AG04449 (cell line): Measurements from ENCODE around the gene RTKN2.

Experiments
- CTCF ChIA-PET: fragments of 350-600 bp; formaldehyde crosslinking; extraction: SDS; loops from one replicate; lab custom pipeline; 2021; ENCODE audit warnings: antibody characterized with exemption; lab: Yijun Ruan, JAX
- POLR2A ChIA-PET: fragments of 400-600, 350-600 bp; formaldehyde crosslinking; extraction: SDS; loops from one replicate; lab custom pipeline; 2020; ENCODE audit warnings: antibody characterized with exemption, inconsistent platforms; lab: Yijun Ruan, JAX
- DNase-seq: peaks from one replicate; pipeline ENCODE4 v3.0.0-alpha.2; 2010; ENCODE audit warnings: low read depth, low spot score
- H3K4me3 ChIP-seq: 2 replicates; pipeline ENCODE4 v1.5.1; 2011; ENCODE audit warnings: low read depth, mild to moderate bottlenecking, control low read depth, low read length
- TF ChIP-seq, protein P1 (sequence below): IDR thresholded peaks from one replicate; pipeline ENCODE4 v1.5.1; 2011; ENCODE audit warnings: mild to moderate bottlenecking, moderate library complexity, low read length, control low read depth, inconsistent platforms; ENCODE audit not compliant: insufficient read depth; ENCODE audit errors: missing control alignments

Gene RTKN2

DNA sequence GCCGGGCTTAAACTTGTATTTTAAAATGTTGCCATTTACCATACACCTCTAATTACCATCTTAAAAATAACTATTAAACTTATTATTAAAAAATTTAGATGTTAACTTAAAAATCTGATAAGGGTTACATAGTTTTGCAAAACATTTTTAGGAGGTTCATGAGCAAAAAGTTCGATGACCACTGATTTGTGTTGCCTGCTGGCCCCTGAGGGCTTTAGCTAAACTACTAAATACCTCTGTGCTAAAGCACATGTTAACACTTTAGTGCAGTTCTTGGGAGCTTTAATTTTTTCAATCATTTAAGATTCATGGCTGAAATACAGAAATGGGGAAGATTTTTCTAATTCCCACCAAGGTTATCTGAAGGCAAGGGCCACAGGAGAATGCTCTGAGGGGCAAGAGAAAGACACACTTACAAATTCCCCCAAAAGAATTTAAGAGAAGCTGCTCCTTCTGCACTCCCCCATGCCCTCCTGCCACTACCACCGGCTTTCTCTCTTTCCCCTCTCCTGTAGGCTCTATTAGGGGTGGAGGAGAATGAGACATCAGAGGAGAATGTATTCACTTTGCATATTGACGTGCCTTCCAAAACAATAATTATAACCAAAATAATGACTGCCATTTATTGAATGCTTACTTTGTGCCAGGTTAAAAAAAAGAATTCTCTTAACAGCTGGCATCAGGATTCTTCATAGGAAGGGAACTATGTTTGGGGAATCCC, 106.2 kb downstream of the RTKN2 start:
- TF ChIP-seq, protein P1, sequence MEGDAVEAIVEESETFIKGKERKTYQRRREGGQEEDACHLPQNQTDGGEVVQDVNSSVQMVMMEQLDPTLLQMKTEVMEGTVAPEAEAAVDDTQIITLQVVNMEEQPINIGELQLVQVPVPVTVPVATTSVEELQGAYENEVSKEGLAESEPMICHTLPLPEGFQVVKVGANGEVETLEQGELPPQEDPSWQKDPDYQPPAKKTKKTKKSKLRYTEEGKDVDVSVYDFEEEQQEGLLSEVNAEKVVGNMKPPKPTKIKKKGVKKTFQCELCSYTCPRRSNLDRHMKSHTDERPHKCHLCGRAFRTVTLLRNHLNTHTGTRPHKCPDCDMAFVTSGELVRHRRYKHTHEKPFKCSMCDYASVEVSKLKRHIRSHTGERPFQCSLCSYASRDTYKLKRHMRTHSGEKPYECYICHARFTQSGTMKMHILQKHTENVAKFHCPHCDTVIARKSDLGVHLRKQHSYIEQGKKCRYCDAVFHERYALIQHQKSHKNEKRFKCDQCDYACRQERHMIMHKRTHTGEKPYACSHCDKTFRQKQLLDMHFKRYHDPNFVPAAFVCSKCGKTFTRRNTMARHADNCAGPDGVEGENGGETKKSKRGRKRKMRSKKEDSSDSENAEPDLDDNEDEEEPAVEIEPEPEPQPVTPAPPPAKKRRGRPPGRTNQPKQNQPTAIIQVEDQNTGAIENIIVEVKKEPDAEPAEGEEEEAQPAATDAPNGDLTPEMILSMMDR: no peak
- no peak for DNase-seq
- ChIA-PET CTCF (no interaction called here), POLR2A (no interaction called here)
- no peak overlapping the region for H3K4me3 ChIP-seq

DNA sequence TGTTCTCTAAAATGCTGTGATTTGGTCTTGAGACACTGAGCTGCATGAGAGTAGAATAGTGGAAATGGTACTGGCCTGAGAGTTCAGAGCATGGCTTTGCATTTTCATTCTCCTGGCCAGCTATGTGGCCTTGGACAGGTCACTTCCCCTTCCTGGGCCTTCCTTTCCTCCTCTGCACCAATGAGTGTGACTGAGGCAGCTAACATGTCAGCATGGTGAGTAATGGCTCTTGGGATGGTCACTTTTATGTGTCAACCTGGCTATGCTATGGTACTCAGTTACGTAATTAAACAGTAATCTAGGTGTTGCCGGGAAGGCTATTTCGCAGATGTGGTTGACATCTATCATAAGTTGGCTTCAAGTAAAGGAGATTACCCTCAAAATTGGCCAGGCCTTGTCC, 109.3 kb downstream of the RTKN2 start:
- DNase-seq: no peak
- TF ChIP-seq, protein P1: no peak
- ChIA-PET CTCF (interaction anchor here (1.7 kb wide), 1 partner anchor 11 kb away, joined by 7 read pairs; no protein-coding TSS in a partner anchor), POLR2A (no interaction called here)
- H3K4me3 ChIP-seq: no peak overlapping the region

DNA sequence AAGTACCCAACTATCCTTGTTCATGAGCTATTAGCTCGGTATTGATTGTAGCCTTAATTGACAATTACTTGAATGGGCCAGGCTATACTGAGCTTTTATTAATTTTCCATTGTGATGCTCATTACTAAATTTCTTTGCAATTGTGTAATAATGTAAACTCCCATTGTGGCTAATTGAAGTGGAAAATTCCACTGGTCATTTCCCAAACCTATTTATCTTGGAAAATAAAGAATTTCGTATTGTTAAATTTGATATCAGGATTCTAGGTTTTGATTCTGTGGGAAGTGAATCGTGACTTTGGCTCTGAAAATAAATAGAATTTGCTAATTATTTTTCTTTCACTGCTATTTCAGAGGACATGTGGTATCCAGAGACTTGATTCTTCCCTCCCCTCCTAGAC, 111.0 kb downstream of the RTKN2 start:
- no peak overlapping the region for H3K4me3 ChIP-seq
- DNase-seq: no peak
- TF ChIP-seq, protein P1: no peak
- ChIA-PET CTCF (interaction anchor here (0.6 to 1.7 kb wide), 3 partner anchors 9 to 119 kb away, joined by 3 to 7 read pairs (median 7); no protein-coding TSS in a partner anchor), POLR2A (interaction anchor here (1.1 kb wide), 1 partner anchor 10 kb away, joined by 4 read pairs; no protein-coding TSS in a partner anchor)

DNA sequence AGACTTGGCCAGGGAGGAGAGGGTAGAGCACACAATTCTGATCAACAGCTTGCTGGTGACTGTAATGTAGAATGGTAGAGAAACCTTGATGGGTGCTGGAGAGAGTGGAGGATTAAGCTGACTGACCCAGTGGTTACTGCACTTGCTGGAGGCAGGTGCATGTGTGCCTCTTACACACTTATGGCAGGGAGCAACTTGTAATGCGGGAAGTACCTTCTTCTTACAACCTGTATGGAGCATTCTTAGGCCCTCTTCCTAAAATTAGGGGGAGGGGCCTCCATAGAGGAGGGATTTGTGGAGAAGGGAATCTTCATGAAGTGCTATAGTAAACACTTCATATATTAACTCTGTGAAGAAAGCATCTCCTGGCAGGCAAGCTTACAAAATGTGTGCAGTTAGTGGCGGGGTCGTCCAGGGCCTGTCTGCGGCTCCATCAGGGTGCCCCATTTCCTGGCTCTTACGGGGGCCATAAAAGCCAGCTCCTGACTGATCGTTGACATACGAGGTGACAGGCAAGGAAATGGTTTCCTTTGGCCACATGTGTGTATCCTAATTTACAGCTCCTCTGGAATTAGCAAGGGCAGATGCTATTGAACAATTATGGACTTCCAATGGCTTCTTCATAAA, 113.5 kb downstream of the RTKN2 start:
- POLR2A ChIA-PET: no interaction called here
- TF ChIP-seq, protein P1: no peak
- H3K4me3 ChIP-seq: no peak overlapping the region
- DNase-seq: no peak
- CTCF ChIA-PET: interaction anchor here (1.6 kb wide), 1 partner anchor 24 kb away, joined by 3 read pairs; no protein-coding TSS in a partner anchor

DNA sequence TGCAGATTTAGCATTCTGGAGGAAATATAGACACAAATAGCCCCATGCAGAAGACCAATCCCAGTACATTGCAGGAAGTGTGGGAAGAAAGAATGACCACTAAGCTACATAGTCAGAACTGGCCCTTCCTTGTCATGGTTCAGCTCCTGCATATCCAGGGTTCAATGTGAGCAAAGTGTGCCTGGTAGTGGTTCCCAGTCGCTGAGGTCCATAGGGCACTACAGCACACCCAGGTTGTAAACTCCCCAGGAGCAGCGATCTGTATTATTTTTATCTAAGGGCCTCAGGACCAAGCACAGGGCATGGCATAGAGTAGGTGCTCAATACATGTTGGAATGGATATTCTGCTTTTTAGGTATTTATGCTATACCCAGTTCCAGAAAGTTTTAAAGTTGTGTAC, 114.4 kb downstream of the RTKN2 start:
- no peak overlapping the region for H3K4me3 ChIP-seq
- TF ChIP-seq, protein P1: no peak
- ChIA-PET CTCF (interaction anchor here (1.6 kb wide), 1 partner anchor 23 kb away, joined by 3 read pairs; no protein-coding TSS in a partner anchor), POLR2A (no interaction called here)
- no peak for DNase-seq

DNA sequence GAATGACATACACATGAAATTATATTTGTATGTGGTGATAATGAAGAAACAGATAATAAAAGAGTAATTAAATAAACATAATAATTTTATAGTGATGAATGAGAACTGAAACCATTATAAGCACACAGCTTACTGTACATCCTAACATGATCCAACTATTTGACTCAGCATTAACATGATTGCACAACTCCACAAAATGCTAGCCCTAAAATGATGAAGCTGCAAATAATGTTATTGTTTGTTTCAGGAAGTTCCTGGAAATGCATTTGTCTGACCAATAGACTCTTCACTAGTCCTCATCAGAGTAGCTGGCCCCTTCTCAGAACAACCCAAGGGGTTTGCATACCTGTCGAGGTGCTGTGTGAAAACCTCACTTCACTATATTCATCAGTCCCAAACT, 115.5 kb downstream of the RTKN2 start:
- TF ChIP-seq, protein P1: no peak
- peak; percentile 33 for DNase-seq
- POLR2A ChIA-PET: no interaction called here
- H3K4me3 ChIP-seq: no peak overlapping the region
- CTCF ChIA-PET: no interaction called here
